ENCODE data around the gene ERC2.

The ERC2 gene

GRCh38 chr3:55828712-55829111 lies 639.6 kb downstream of the ERC2 start:
- TF ChIP-seq CTCF (IDR thresholded peaks at IDR 0.05; ENCODE audit: low read depth, low read length) = no peak
- H3K4me3 ChIP-seq (ENCODE audit: low read depth, low read length) = no peak overlapping the region

GRCh38 chr3:55827786-55828185 lies 640.5 kb downstream of the ERC2 start:
- no peak for TF ChIP-seq CTCF (IDR thresholded peaks at IDR 0.05; ENCODE audit: low read depth, low read length)
- no peak overlapping the region for H3K4me3 ChIP-seq (ENCODE audit: low read depth, low read length)

- TF ChIP-seq CTCF (IDR thresholded peaks at IDR 0.05; ENCODE audit: low read depth, low read length) = no peak
- H3K4me3 ChIP-seq (ENCODE audit: low read depth, low read length) = no peak overlapping the region
Observed at GRCh38 chr3:55826731-55827496, 641.4 kb downstream of the ERC2 start.

GRCh38 chr3:55826097-55826496 lies 642.2 kb downstream of the ERC2 start:
- no peak for TF ChIP-seq CTCF (IDR thresholded peaks at IDR 0.05; ENCODE audit: low read depth, low read length)
- no peak overlapping the region for H3K4me3 ChIP-seq (ENCODE audit: low read depth, low read length)

- no peak for TF ChIP-seq CTCF (IDR thresholded peaks at IDR 0.05; ENCODE audit: low read depth, low read length)
- no peak overlapping the region for H3K4me3 ChIP-seq (ENCODE audit: low read depth, low read length)
Observed at GRCh38 chr3:55824406-55824805, 643.9 kb downstream of the ERC2 start.

- TF ChIP-seq CTCF (IDR thresholded peaks at IDR 0.05; ENCODE audit: low read depth, low read length) = no peak
- no peak overlapping the region for H3K4me3 ChIP-seq (ENCODE audit: low read depth, low read length)
Observed at GRCh38 chr3:55823829-55824228, 644.4 kb downstream of the ERC2 start.

GRCh38 chr3:55823001-55823400 lies 645.3 kb downstream of the ERC2 start:
- H3K4me3 ChIP-seq (ENCODE audit: low read depth, low read length) = no peak overlapping the region
- TF ChIP-seq CTCF (IDR thresholded peaks at IDR 0.05; ENCODE audit: low read depth, low read length) = no peak

Measured in WI38 (cell line).